Measurements from ENCODE around the gene NFKBIE. TPM values are rescaled to one million over a fixed set of nuclear protein-coding genes. Genes with fewer than 3 reads are reported as not detected.
"Not testable (repeated sequence)": the region's sequence is repeated elsewhere in the genome, so short reads cannot be mapped to it uniquely, and the experiment has no call there.

NFKBIE gene, protein sequence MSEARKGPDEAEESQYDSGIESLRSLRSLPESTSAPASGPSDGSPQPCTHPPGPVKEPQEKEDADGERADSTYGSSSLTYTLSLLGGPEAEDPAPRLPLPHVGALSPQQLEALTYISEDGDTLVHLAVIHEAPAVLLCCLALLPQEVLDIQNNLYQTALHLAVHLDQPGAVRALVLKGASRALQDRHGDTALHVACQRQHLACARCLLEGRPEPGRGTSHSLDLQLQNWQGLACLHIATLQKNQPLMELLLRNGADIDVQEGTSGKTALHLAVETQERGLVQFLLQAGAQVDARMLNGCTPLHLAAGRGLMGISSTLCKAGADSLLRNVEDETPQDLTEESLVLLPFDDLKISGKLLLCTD
- 53.8 TPM for total RNA-seq
- 1 to 10 TPM; 3.6 to 7.0 (median 6.1) TPM for polyA plus RNA-seq

DNA sequence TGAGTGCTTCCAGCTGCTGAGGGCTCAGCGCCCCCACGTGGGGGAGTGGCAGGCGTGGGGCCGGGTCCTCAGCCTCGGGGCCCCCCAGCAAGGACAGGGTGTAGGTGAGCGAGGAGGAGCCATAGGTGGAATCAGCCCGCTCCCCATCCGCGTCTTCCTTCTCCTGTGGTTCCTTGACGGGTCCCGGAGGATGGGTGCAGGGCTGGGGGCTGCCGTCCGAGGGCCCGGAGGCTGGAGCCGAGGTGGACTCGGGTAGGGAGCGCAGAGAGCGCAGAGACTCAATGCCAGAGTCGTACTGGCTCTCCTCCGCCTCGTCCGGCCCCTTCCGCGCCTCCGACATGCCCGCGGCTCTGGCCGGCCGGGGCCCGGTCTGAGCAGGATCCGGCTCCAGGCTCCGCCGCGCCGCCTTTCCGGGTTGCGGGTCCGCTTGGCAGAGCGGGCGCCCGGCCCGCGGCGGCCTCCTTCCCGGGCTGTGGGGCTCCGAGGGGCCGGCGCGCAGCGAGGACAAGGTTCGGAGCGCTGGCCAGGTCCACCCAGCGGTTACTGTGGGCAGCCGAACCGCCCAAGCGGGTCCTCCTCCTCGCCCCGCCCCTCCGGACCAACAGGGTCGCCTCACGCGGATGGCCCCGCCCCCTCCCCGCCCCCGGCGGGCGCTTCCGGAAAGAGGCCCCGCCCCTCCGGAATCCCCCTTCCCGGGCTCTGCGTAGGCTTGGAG lies at the start of gene NFKBIE:
NFKBIE (minus strand) TSS at position 545 of the 715 bp plus-strand sequence; CDS start at position 340, 205 bp downstream.
- peaks cover 5% of the 10 kb centered on the region for H3K36me3 Mint-ChIP-seq
- H3K4me3 Mint-ChIP-seq: peak within 1 kb of the TSS; percentile 90 to 98 (median 95)
- peaks cover 29% of the 10 kb centered on the region for H3K27me3 Mint-ChIP-seq
- H3K9me3 Mint-ChIP-seq: no peaks in the 10 kb centered on the region
- H3K27me3 ChIP-seq (ENCODE audit: control insufficient read depth, insufficient read depth, low read length): peaks cover 14% of the 10 kb centered on the region
- H3K4me1 Mint-ChIP-seq: peaks cover 4 to 65% (median 44%) of the 10 kb centered on the region in 4 donors
- peak; percentile 74 to 77 for ATAC-seq (ENCODE audit: low read depth in 2 of 2)
- H3K4me3 ChIP-seq (ENCODE audit: low read depth, low read length): peak within 1 kb of the TSS; percentile 91
- peaks cover 39% of the 10 kb centered on the region for H3K4me1 ChIP-seq (ENCODE audit: control insufficient read depth, insufficient read depth, low read length, poor library complexity, severe bottlenecking)
- H3K27ac ChIP-seq (ENCODE audit: insufficient read depth, low read length, poor library complexity, severe bottlenecking): peak within 1 kb of the TSS; percentile 94
- H3K36me3 ChIP-seq (ENCODE audit: control insufficient read depth, insufficient read depth, low read length): peaks cover 6% of the 10 kb centered on the region
- no peaks in the 10 kb centered on the region for H3K9me3 ChIP-seq (ENCODE audit: control insufficient read depth in 2 of 2, low read length in 2 of 2)
- peak; percentile 82 to 96 (median 90) for DNase-seq
- H3K27ac Mint-ChIP-seq: peak within 1 kb of the TSS; percentile 93 to 97 (median 97)

GRCh38 chr6:44314657-44315056 lies 49.3 kb upstream of the NFKBIE start:
- H3K4me3 Mint-ChIP-seq: peak overlapping the region in 2 of 4 donors; percentile 59 to 85
- DNase-seq; H3K9me3 Mint-ChIP-seq; H3K4me3 ChIP-seq (ENCODE audit: low read depth, low read length); H3K27ac ChIP-seq (ENCODE audit: insufficient read depth, low read length, poor library complexity, severe bottlenecking); H3K27ac Mint-ChIP-seq; ATAC-seq (ENCODE audit: low read depth in 2 of 2); H3K36me3 Mint-ChIP-seq; H3K9me3 ChIP-seq (ENCODE audit: control insufficient read depth in 2 of 2, low read length in 2 of 2): not testable (repeated sequence)
- Histone ChIP-seq H3K27me3 (ENCODE audit: control insufficient read depth, insufficient read depth, low read length) (peaks cover 17% of the 10 kb centered on the region), H3K36me3 (ENCODE audit: control insufficient read depth, insufficient read depth, low read length) (peaks cover 17% of the 10 kb centered on the region), H3K4me1 (ENCODE audit: control insufficient read depth, insufficient read depth, low read length, poor library complexity, severe bottlenecking) (peaks cover 11% of the 10 kb centered on the region)
- peaks cover 0 to 29% (median 15%) of the 10 kb centered on the region in 4 donors for H3K4me1 Mint-ChIP-seq
- H3K27me3 Mint-ChIP-seq: peaks cover 36% of the 10 kb centered on the region

DNA sequence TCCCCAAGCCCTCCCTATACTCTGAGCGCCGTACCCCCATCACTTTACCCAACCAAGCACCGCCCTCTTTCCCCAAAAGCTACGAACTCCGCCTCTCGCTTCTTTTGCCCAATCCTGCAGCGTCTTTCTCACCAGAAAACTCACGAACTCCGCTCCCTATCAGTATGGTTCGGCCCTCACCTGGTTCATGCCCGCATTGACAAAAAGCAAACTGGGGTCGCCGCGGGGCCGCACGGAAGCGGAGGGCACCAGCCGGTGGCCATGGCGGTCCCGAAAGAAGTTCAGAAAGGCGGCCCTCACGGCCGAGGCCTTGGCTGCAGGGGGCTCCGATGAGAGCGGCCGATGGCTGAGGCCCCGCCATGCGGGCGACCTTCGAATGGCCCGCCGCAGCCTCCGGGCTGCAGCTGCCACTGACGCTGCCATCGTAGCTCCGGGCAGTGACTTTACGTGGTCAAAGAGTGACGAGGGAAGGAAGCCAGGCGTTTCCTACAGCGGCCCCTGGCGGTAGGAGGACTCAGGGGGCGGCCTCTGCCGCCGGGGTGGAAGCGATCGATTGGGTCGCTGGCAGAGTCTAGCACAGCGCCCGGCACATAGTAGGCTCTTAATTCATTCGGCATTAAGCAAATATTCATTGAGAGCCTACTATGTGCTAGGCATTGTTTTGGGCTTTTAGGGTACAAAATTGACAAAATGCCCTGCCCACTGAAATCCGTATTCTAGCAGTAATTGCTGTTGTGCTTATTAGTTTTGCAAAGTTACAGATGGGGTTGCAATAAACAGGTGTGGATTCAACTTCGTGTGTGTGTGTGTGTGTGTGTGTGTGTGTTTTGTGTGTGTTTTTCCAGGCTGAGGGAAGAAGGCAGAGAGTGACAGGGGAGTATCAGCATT lies 47.8 kb upstream of the NFKBIE start, which contains the start of gene AARS2:
AARS2 (minus strand) TSS at position 447 of the 888 bp plus-strand sequence; CDS start at position 423, 24 bp downstream.
- peak; percentile 81 to 90 (median 88) for DNase-seq
- peak within 1 kb of the TSS; percentile 89 for H3K4me3 ChIP-seq (ENCODE audit: low read depth, low read length)

DNA sequence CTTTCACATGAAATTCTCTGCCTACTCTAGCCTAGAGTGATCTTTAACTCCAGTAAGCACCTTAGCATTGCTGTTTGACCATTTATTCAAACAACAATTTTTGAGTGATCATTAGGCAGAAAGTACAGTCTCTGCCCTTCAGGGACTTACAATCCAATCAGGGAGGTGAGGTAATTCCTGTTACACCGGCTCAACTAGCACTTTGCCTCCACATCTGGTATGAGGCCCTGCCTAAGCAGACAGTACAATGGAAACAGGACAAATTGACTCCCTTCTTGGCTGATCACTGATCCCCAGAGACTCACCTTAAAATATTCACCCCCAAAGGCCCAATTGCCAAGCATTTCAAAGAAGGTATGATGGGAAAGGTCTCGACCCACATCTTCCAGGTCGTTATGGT lies 46.4 kb upstream of the NFKBIE start:
- no peak for DNase-seq
- Histone ChIP-seq H3K4me1 (ENCODE audit: control insufficient read depth, insufficient read depth, low read length, poor library complexity, severe bottlenecking) (peaks cover 11% of the 10 kb centered on the region), H3K27ac (ENCODE audit: insufficient read depth, low read length, poor library complexity, severe bottlenecking) (no peak overlapping the region), H3K36me3 (ENCODE audit: control insufficient read depth, insufficient read depth, low read length) (peaks cover 31% of the 10 kb centered on the region), H3K9me3 (ENCODE audit: control insufficient read depth in 2 of 2, low read length in 2 of 2) (no peaks in the 10 kb centered on the region), H3K27me3 (ENCODE audit: control insufficient read depth, insufficient read depth, low read length) (no peaks in the 10 kb centered on the region), H3K4me3 (ENCODE audit: low read depth, low read length) (no peak overlapping the region)
- Mint-ChIP-seq H3K27me3 (peaks cover 9% of the 10 kb centered on the region), H3K27ac (peak overlapping the region in 2 of 3 donors; percentile 84 to 95), H3K9me3 (no peaks in the 10 kb centered on the region), H3K4me1 (peaks cover 0 to 31% (median 16%) of the 10 kb centered on the region in 4 donors), H3K36me3 (peaks cover 23% of the 10 kb centered on the region), H3K4me3 (peak overlapping the region; percentile 75 to 98 (median 96))
- no peak for ATAC-seq (ENCODE audit: low read depth in 2 of 2)

More for the DNA sequence above, 47.8 kb upstream of the NFKBIE start, which contains the start of gene AARS2:
- Histone ChIP-seq H3K27ac (ENCODE audit: insufficient read depth, low read length, poor library complexity, severe bottlenecking) (peak within 1 kb of the TSS; percentile 84), H3K9me3 (ENCODE audit: control insufficient read depth in 2 of 2, low read length in 2 of 2) (no peaks in the 10 kb centered on the region), H3K27me3 (ENCODE audit: control insufficient read depth, insufficient read depth, low read length) (peaks cover 3% of the 10 kb centered on the region), H3K4me1 (ENCODE audit: control insufficient read depth, insufficient read depth, low read length, poor library complexity, severe bottlenecking) (peaks cover 11% of the 10 kb centered on the region), H3K36me3 (ENCODE audit: control insufficient read depth, insufficient read depth, low read length) (peaks cover 25% of the 10 kb centered on the region)
- peaks cover 21% of the 10 kb centered on the region for H3K27me3 Mint-ChIP-seq
- peak; percentile 95 to 97 for ATAC-seq (ENCODE audit: low read depth in 2 of 2)
- peak within 1 kb of the TSS; percentile 96 to 99 (median 98) for H3K4me3 Mint-ChIP-seq
- H3K4me1 Mint-ChIP-seq: peaks cover 0 to 31% (median 16%) of the 10 kb centered on the region in 4 donors
- H3K27ac Mint-ChIP-seq: peak within 1 kb of the TSS; percentile 92 to 98 (median 95)
- no peaks in the 10 kb centered on the region for H3K9me3 Mint-ChIP-seq
- H3K36me3 Mint-ChIP-seq: peaks cover 19% of the 10 kb centered on the region

- ATAC-seq (ENCODE audit: low read depth in 2 of 2): no peak
- H3K36me3 Mint-ChIP-seq: peaks cover 23% of the 10 kb centered on the region
- no peak overlapping the region for H3K4me3 ChIP-seq (ENCODE audit: low read depth, low read length)
- H3K9me3 Mint-ChIP-seq: no peaks in the 10 kb centered on the region
- H3K27ac Mint-ChIP-seq: no peak overlapping the region
- H3K27me3 Mint-ChIP-seq: peaks cover 7% of the 10 kb centered on the region
- H3K27me3 ChIP-seq (ENCODE audit: control insufficient read depth, insufficient read depth, low read length): no peaks in the 10 kb centered on the region
- H3K27ac ChIP-seq (ENCODE audit: insufficient read depth, low read length, poor library complexity, severe bottlenecking): no peak overlapping the region
- peaks cover 36% of the 10 kb centered on the region for H3K36me3 ChIP-seq (ENCODE audit: control insufficient read depth, insufficient read depth, low read length)
- no peaks in the 10 kb centered on the region for H3K9me3 ChIP-seq (ENCODE audit: control insufficient read depth in 2 of 2, low read length in 2 of 2)
- peak overlapping the region; percentile 75 to 98 (median 96) for H3K4me3 Mint-ChIP-seq
- DNase-seq: no peak
- H3K4me1 ChIP-seq (ENCODE audit: control insufficient read depth, insufficient read depth, low read length, poor library complexity, severe bottlenecking): peaks cover 11% of the 10 kb centered on the region
- H3K4me1 Mint-ChIP-seq: peaks cover 0 to 31% (median 16%) of the 10 kb centered on the region in 4 donors
Measured at GRCh38 chr6:44311304-44311703, 46.0 kb upstream of the NFKBIE start.

DNA sequence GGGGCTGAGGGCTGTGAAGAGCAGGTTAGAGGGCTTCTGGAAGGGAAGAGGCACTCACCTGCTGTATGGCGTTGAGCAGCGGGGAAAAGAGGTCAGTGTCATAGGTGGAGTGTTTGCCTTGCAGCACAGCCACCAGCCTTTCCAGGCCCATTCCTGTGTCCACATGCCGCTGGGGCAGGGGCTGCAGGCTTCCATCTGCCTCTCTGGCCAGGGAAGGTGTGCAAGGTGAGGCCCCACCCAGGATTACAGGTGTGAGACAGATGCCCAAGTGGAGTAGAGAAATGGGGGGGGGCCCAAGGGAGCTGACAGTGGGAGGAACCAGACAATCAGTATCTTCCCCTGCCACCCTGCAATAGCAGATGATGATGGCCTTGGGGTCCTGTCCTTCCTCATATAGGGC lies 44.9 kb upstream of the NFKBIE start:
- H3K27ac ChIP-seq (ENCODE audit: insufficient read depth, low read length, poor library complexity, severe bottlenecking): no peak overlapping the region
- H3K27me3 ChIP-seq (ENCODE audit: control insufficient read depth, insufficient read depth, low read length): no peaks in the 10 kb centered on the region
- ATAC-seq (ENCODE audit: low read depth in 2 of 2): no peak
- H3K9me3 ChIP-seq (ENCODE audit: control insufficient read depth in 2 of 2, low read length in 2 of 2): no peaks in the 10 kb centered on the region
- peaks cover 0 to 33% (median 16%) of the 10 kb centered on the region in 4 donors for H3K4me1 Mint-ChIP-seq
- peaks cover 28% of the 10 kb centered on the region for H3K36me3 Mint-ChIP-seq
- H3K4me3 ChIP-seq (ENCODE audit: low read depth, low read length): no peak overlapping the region
- DNase-seq: no peak
- H3K27ac Mint-ChIP-seq: no peak overlapping the region
- no peaks in the 10 kb centered on the region for H3K9me3 Mint-ChIP-seq
- peaks cover 4% of the 10 kb centered on the region for H3K27me3 Mint-ChIP-seq
- peak overlapping the region; percentile 24 to 86 (median 41) for H3K4me3 Mint-ChIP-seq
- peaks cover 11% of the 10 kb centered on the region for H3K4me1 ChIP-seq (ENCODE audit: control insufficient read depth, insufficient read depth, low read length, poor library complexity, severe bottlenecking)
- H3K36me3 ChIP-seq (ENCODE audit: control insufficient read depth, insufficient read depth, low read length): peaks cover 46% of the 10 kb centered on the region

DNA sequence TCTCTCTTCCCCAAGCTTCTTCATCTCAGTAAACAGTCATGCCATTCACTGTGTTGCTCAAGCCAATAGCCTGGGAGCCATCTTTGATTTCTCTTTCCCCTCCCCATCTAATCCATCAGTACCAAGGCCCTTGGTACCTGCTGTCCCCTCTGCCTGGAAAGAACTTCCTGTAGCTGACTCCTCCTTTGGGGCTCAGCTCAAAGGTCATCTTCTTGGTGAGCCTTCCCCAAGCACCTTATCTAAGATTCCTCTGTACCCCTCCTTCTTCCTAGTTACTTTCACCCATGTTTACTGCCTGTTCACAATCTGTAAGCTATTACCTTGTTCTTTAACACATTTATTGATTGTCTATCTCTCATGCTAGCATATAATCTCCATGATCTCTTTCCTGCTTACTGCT lies 44.3 kb upstream of the NFKBIE start:
- Mint-ChIP-seq H3K4me1 (peaks cover 0 to 33% (median 16%) of the 10 kb centered on the region in 4 donors), H3K4me3 (peak overlapping the region in 2 of 4 donors; percentile 35 to 86), H3K36me3 (peaks cover 28% of the 10 kb centered on the region), H3K9me3 (no peaks in the 10 kb centered on the region), H3K27ac (peak overlapping the region in 1 of 3 donors; percentile 31), H3K27me3 (peaks cover 4% of the 10 kb centered on the region)
- Histone ChIP-seq H3K27ac (ENCODE audit: insufficient read depth, low read length, poor library complexity, severe bottlenecking) (no peak overlapping the region), H3K36me3 (ENCODE audit: control insufficient read depth, insufficient read depth, low read length) (peaks cover 46% of the 10 kb centered on the region), H3K4me1 (ENCODE audit: control insufficient read depth, insufficient read depth, low read length, poor library complexity, severe bottlenecking) (peaks cover 11% of the 10 kb centered on the region), H3K4me3 (ENCODE audit: low read depth, low read length) (no peak overlapping the region), H3K27me3 (ENCODE audit: control insufficient read depth, insufficient read depth, low read length) (no peaks in the 10 kb centered on the region), H3K9me3 (ENCODE audit: control insufficient read depth in 2 of 2, low read length in 2 of 2) (no peaks in the 10 kb centered on the region)
- no peak for ATAC-seq (ENCODE audit: low read depth in 2 of 2)
- no peak for DNase-seq
